ENCODE measurements around the gene RTN4RL1. TPM values are rescaled to one million over a fixed set of nuclear protein-coding genes. Genes with fewer than 3 reads are reported as not detected.

The RTN4RL1 gene
- total RNA-seq, 1 experiment from 2014 or later: 7.0 TPM

- DNase-seq: no peak
- Histone ChIP-seq H3K4me3 (ENCODE audit: insufficient read depth, low read depth, low read length) (no peak overlapping the region), H3K36me3 (replicated peaks; ENCODE audit: control insufficient read depth, insufficient read depth, low read length) (no peaks in the 10 kb centered on the region), H3K27me3 (ENCODE audit: control insufficient read depth, insufficient read depth, low read length) (no peaks in the 10 kb centered on the region)
Observed at GRCh38 chr17:1919201-1919600, 105.9 kb downstream of the RTN4RL1 start.

GRCh38 chr17:1918346-1919162 is 106.6 kb downstream of the RTN4RL1 start:
- no peak for DNase-seq
- Histone ChIP-seq H3K36me3 (replicated peaks; ENCODE audit: control insufficient read depth, insufficient read depth, low read length) (no peaks in the 10 kb centered on the region), H3K4me3 (ENCODE audit: insufficient read depth, low read depth, low read length) (no peak overlapping the region), H3K27me3 (ENCODE audit: control insufficient read depth, insufficient read depth, low read length) (no peaks in the 10 kb centered on the region)

GRCh38 chr17:1916963-1917715 is 108.0 kb downstream of the RTN4RL1 start:
- DNase-seq: no peak
- H3K27me3 ChIP-seq (ENCODE audit: control insufficient read depth, insufficient read depth, low read length): no peaks in the 10 kb centered on the region
- no peaks in the 10 kb centered on the region for H3K36me3 ChIP-seq (replicated peaks; ENCODE audit: control insufficient read depth, insufficient read depth, low read length)
- no peak overlapping the region for H3K4me3 ChIP-seq (ENCODE audit: insufficient read depth, low read depth, low read length)

GRCh38 chr17:1916316-1916715 is 108.8 kb downstream of the RTN4RL1 start:
- H3K27me3 ChIP-seq (ENCODE audit: control insufficient read depth, insufficient read depth, low read length): peaks cover 2% of the 10 kb centered on the region; the same call in 1 of the 2 replicates
- no peaks in the 10 kb centered on the region for H3K36me3 ChIP-seq (replicated peaks; ENCODE audit: control insufficient read depth, insufficient read depth, low read length)
- no peak for DNase-seq
- H3K4me3 ChIP-seq (ENCODE audit: insufficient read depth, low read depth, low read length): no peak overlapping the region

GRCh38 chr17:1915889-1916288 is 109.2 kb downstream of the RTN4RL1 start:
- H3K36me3 ChIP-seq (replicated peaks; ENCODE audit: control insufficient read depth, insufficient read depth, low read length): no peaks in the 10 kb centered on the region
- no peak for DNase-seq
- peaks cover 3% of the 10 kb centered on the region; the same call in 1 of the 2 replicates for H3K27me3 ChIP-seq (ENCODE audit: control insufficient read depth, insufficient read depth, low read length)
- no peak overlapping the region for H3K4me3 ChIP-seq (ENCODE audit: insufficient read depth, low read depth, low read length)

- DNase-seq: peak; percentile 70
- H3K36me3 ChIP-seq (replicated peaks; ENCODE audit: control insufficient read depth, insufficient read depth, low read length): no peaks in the 10 kb centered on the region
- peaks cover 11% of the 10 kb centered on the region for H3K27me3 ChIP-seq (ENCODE audit: control insufficient read depth, insufficient read depth, low read length)
- no peak overlapping the region for H3K4me3 ChIP-seq (ENCODE audit: insufficient read depth, low read depth, low read length)
Observed at GRCh38 chr17:1914661-1915083, 110.5 kb downstream of the RTN4RL1 start.

GRCh38 chr17:1913702-1914101 is 111.4 kb downstream of the RTN4RL1 start:
- H3K4me3 ChIP-seq (ENCODE audit: insufficient read depth, low read depth, low read length): no peak overlapping the region
- no peak for DNase-seq
- no peaks in the 10 kb centered on the region for H3K36me3 ChIP-seq (replicated peaks; ENCODE audit: control insufficient read depth, insufficient read depth, low read length)
- H3K27me3 ChIP-seq (ENCODE audit: control insufficient read depth, insufficient read depth, low read length): peaks cover 19% of the 10 kb centered on the region

GRCh38 chr17:1912146-1912545 is 113.0 kb downstream of the RTN4RL1 start:
- DNase-seq: no peak
- Histone ChIP-seq H3K27me3 (ENCODE audit: control insufficient read depth, insufficient read depth, low read length) (peaks cover 32% of the 10 kb centered on the region), H3K4me3 (ENCODE audit: insufficient read depth, low read depth, low read length) (no peak overlapping the region), H3K36me3 (replicated peaks; ENCODE audit: control insufficient read depth, insufficient read depth, low read length) (no peaks in the 10 kb centered on the region)

- Histone ChIP-seq H3K27me3 (ENCODE audit: control insufficient read depth, insufficient read depth, low read length) (peaks cover 49% of the 10 kb centered on the region), H3K36me3 (replicated peaks; ENCODE audit: control insufficient read depth, insufficient read depth, low read length) (no peaks in the 10 kb centered on the region)
Observed at GRCh38 chr17:1909985-1910384, 115.1 kb downstream of the RTN4RL1 start.

GRCh38 chr17:1908699-1909309 is 116.3 kb downstream of the RTN4RL1 start:
- Histone ChIP-seq H3K4me3 (ENCODE audit: insufficient read depth, low read depth, low read length) (peak overlapping the region; percentile 20), H3K27me3 (ENCODE audit: control insufficient read depth, insufficient read depth, low read length) (peaks cover 51% of the 10 kb centered on the region), H3K36me3 (replicated peaks; ENCODE audit: control insufficient read depth, insufficient read depth, low read length) (no peaks in the 10 kb centered on the region)
- DNase-seq: peak; percentile 88

More at GRCh38 chr17:1909985-1910384, 115.1 kb downstream of the RTN4RL1 start:
- H3K4me3 ChIP-seq (ENCODE audit: insufficient read depth, low read depth, low read length): no peak overlapping the region
- DNase-seq: no peak

GRCh38 chr17:1907909-1908698 is 117.0 kb downstream of the RTN4RL1 start:
- peak; percentile 85 for DNase-seq
- H3K4me3 ChIP-seq (ENCODE audit: insufficient read depth, low read depth, low read length): peak overlapping the region; percentile 20
- peaks cover 51% of the 10 kb centered on the region for H3K27me3 ChIP-seq (ENCODE audit: control insufficient read depth, insufficient read depth, low read length)
- H3K36me3 ChIP-seq (replicated peaks; ENCODE audit: control insufficient read depth, insufficient read depth, low read length): no peaks in the 10 kb centered on the region

GRCh38 chr17:1907216-1907631 is 117.9 kb downstream of the RTN4RL1 start:
- no peak for DNase-seq
- peaks cover 51% of the 10 kb centered on the region for H3K27me3 ChIP-seq (ENCODE audit: control insufficient read depth, insufficient read depth, low read length)
- H3K36me3 ChIP-seq (replicated peaks; ENCODE audit: control insufficient read depth, insufficient read depth, low read length): no peaks in the 10 kb centered on the region
- no peak overlapping the region for H3K4me3 ChIP-seq (ENCODE audit: insufficient read depth, low read depth, low read length)

- DNase-seq: no peak
- no peaks in the 10 kb centered on the region for H3K36me3 ChIP-seq (replicated peaks; ENCODE audit: control insufficient read depth, insufficient read depth, low read length)
- H3K27me3 ChIP-seq (ENCODE audit: control insufficient read depth, insufficient read depth, low read length): peaks cover 51% of the 10 kb centered on the region
- H3K4me3 ChIP-seq (ENCODE audit: insufficient read depth, low read depth, low read length): no peak overlapping the region
Observed at GRCh38 chr17:1906662-1907101, 118.5 kb downstream of the RTN4RL1 start.
